ENCODE data around the gene SLC25A33.

Gene SLC25A33

DNA sequence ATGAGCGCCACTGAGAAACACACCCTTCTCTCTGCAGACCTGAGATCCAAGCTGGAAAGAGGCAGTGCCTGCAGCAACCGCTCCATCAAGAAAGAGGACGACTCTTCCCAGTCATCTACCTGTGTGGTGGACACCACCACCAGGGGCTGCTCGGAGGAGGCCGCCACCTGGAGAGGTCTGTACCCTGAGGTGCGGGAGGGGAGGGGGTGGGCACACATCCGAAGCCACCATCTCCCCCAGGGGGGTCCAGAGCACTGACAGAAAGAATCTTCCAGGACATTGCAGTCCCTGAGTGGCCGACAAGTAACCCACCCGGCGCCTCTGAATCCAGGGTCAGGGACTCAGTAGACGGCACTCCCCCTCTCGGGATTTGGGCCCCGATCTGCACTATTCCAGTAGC, 72.5 kb downstream of the SLC25A33 start:
- DNase-seq (ENCODE audit: low read depth), result no peak
- H3K4me3 ChIP-seq (ENCODE audit: control insufficient read depth, low read depth, low read length), result no peak overlapping the region
- TF ChIP-seq, protein P1, sequence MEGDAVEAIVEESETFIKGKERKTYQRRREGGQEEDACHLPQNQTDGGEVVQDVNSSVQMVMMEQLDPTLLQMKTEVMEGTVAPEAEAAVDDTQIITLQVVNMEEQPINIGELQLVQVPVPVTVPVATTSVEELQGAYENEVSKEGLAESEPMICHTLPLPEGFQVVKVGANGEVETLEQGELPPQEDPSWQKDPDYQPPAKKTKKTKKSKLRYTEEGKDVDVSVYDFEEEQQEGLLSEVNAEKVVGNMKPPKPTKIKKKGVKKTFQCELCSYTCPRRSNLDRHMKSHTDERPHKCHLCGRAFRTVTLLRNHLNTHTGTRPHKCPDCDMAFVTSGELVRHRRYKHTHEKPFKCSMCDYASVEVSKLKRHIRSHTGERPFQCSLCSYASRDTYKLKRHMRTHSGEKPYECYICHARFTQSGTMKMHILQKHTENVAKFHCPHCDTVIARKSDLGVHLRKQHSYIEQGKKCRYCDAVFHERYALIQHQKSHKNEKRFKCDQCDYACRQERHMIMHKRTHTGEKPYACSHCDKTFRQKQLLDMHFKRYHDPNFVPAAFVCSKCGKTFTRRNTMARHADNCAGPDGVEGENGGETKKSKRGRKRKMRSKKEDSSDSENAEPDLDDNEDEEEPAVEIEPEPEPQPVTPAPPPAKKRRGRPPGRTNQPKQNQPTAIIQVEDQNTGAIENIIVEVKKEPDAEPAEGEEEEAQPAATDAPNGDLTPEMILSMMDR (conservative IDR thresholded peaks at IDR 0.05; ENCODE audit: control insufficient read depth, insufficient read depth, low read depth, low read length), result no peak

DNA sequence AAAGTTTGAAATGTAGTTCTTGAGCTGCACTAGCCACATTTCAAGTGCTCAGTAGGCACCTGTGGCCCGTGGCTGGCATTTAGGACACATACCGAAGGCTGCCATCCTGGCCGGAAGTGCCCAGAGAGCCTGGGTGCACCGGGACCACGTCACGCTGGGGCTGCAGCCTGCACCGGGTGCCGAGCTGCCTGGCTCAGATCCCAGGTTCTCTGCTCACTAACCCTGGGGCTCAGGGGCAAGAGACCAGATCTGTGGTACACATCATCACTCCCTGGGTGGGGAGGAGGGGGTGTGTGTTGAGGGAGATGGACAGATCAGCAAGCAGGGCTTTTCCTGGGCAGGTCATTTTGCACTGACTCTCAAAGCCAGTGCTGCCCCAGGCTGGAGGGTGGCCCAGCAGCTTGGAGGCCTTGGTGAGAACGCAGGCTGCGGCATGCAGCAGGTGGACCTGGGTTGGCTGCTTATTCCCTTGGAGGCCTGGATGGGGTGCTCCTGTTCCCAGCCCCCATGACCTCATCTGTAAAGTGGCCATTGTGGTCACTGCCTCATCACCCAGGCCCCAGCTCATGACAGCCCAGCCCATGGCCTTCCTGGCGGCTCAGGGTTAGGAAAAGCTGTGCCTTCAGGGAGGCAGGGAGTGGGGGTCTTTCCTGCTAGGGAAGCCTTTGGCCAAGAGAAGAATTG, 73.0 kb downstream of the SLC25A33 start:
- TF ChIP-seq, protein P1 (conservative IDR thresholded peaks at IDR 0.05; ENCODE audit: control insufficient read depth, insufficient read depth, low read depth, low read length), result no peak
- no peak overlapping the region for H3K4me3 ChIP-seq (ENCODE audit: control insufficient read depth, low read depth, low read length)
- DNase-seq (ENCODE audit: low read depth), result no peak

- H3K4me3 ChIP-seq (ENCODE audit: control insufficient read depth, low read depth, low read length), result no peak overlapping the region
- TF ChIP-seq, protein P1 (conservative IDR thresholded peaks at IDR 0.05; ENCODE audit: control insufficient read depth, insufficient read depth, low read depth, low read length), result no peak
- no peak for DNase-seq (ENCODE audit: low read depth)
Observed at GRCh38 chr1:9612871-9613624, 73.8 kb downstream of the SLC25A33 start.

- no peak for DNase-seq (ENCODE audit: low read depth)
- H3K4me3 ChIP-seq (ENCODE audit: control insufficient read depth, low read depth, low read length), result no peak overlapping the region
- TF ChIP-seq, protein P1 (conservative IDR thresholded peaks at IDR 0.05; ENCODE audit: control insufficient read depth, insufficient read depth, low read depth, low read length), result no peak
Observed at GRCh38 chr1:9613625-9614299, 74.5 kb downstream of the SLC25A33 start.

DNA sequence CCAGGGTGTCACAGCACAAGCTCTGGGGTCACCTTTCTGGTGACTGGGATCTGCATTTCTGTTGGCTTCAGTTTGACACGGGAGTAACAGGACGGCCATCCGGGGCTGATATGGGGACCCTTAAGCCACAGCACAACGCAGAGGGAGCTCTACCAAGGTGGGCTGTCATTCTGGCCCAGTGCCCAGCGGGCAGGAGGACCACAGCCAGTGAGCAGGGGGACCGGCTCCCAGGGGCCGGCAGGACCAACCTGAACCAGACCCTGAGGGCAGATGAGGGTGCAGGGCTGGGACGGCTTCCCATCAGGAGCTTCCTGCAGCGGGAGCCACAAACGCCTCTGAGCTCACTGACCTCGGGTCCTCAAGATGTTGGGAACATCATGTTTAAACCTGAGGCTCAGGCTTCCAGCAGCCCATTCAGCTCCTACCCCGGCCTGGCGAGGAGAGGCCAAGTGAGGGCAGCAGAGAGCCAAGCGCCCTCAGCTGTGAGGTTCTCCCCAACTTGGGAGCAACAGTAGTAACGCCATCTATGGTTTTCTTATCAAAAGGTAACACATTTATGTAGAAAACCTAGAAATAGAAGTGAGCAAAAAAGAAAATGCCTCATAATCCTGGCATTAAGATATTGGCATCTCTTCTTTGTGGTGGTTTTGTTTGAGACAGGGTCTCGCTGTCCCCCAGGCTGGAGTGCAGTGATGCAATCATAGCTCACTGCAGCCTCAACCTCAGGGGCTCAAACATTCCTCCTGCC, 76.2 kb downstream of the SLC25A33 start:
- TF ChIP-seq, protein P1 (conservative IDR thresholded peaks at IDR 0.05; ENCODE audit: control insufficient read depth, insufficient read depth, low read depth, low read length), result peak; percentile 64
- DNase-seq (ENCODE audit: low read depth), result peak; percentile 38
- no peak overlapping the region for H3K4me3 ChIP-seq (ENCODE audit: control insufficient read depth, low read depth, low read length)
